SK-N-SH (cell line): ENCODE measurements around the gene ZNF614. TPM values are rescaled to one million over a fixed set of nuclear protein-coding genes. Genes with fewer than 3 reads are reported as not detected.

Source experiments
- CTCF ChIA-PET: fragments of 300-600, 350-600 bp; formaldehyde crosslinking; extraction: SDS; loops from one replicate; lab custom pipeline; 2021; lab: Yijun Ruan, JAX
- POLR2A ChIA-PET: fragments of 350-600 bp; sonication (Branson Sonifier 250); formaldehyde crosslinking; extraction: SDS; loops from one replicate; lab custom pipeline; 2020; ENCODE audit warnings: antibody characterized with exemption, inconsistent platforms; lab: Yijun Ruan, JAX
- DNase-seq: peaks from one replicate; pipeline ENCODE4 v3.0.0; 2012
- H2AFZ ChIP-seq: fragments of 200-600 bp; sonication (generic); 2 replicates; pipeline ENCODE4 v1.8.1; 2016; ENCODE audit warnings: antibody characterized with exemption, mild to moderate bottlenecking, low read depth
- H3F3A ChIP-seq: fragments of 200-600 bp; sonication (generic); replicated peaks from 2 replicates; pipeline ENCODE3; 2016; ENCODE audit warnings: antibody characterized with exemption, mild to moderate bottlenecking; ENCODE audit not compliant: insufficient read depth
- H3K27ac ChIP-seq, 2 experiments: fragments of 200-500 bp in 1 of 2; fragments of 200-600 bp in 1 of 2; sonication (Bioruptor generic) in 1 of 2; sonication (generic), shearing (Covaris generic) in 1 of 2; 2 replicates each; pipeline versions ENCODE4 v1.5.1 to v1.6.1; 2014 to 2016; ENCODE audit warnings: low read depth in 2 of 2, inconsistent platforms in 1 of 2, low read length in 1 of 2, mild to moderate bottlenecking in 1 of 2, mixed read lengths in 1 of 2
- H3K27me3 ChIP-seq: fragments of 200-600 bp; sonication (generic), shearing (Covaris generic); 2 replicates; pipeline ENCODE4 v1.6.1; 2016; ENCODE audit warnings: mixed run types; ENCODE audit not compliant: insufficient read depth
- H3K36me3 ChIP-seq, 2 experiments: fragments of 200-500 bp in 1 of 2; fragments of 200-600 bp in 1 of 2; sonication (Bioruptor generic) in 1 of 2; sonication (generic) in 1 of 2; replicated peaks in 1 of 2; 2 replicates each; pipeline versions ENCODE3 to v1.5.1; 2014 to 2016; ENCODE audit warnings: low read length in 1 of 2, mild to moderate bottlenecking in 1 of 2; ENCODE audit not compliant: insufficient read depth in 2 of 2, control insufficient read depth in 1 of 2
- H3K4me1 ChIP-seq, 2 experiments: fragments of 200-500 bp in 1 of 2; fragments of 200-600 bp in 1 of 2; sonication (Bioruptor generic) in 1 of 2; sonication (generic), shearing (Covaris generic) in 1 of 2; 2 replicates each; pipeline versions ENCODE4 v1.5.1 to v1.6.1; 2014 to 2016; ENCODE audit warnings: low read depth in 1 of 2, low read length in 1 of 2, mixed run types in 1 of 2; ENCODE audit not compliant: insufficient read depth in 2 of 2, control insufficient read depth in 1 of 2
- H3K4me2 ChIP-seq: fragments of 200-600 bp; sonication (generic), shearing (Covaris generic); 2 replicates; pipeline ENCODE4 v1.6.1; 2017; ENCODE audit warnings: mixed run types
- H3K4me3 ChIP-seq, 2 experiments: fragments of 200-500 bp in 1 of 2; fragments of 200-600 bp in 1 of 2; sonication (Bioruptor generic) in 1 of 2; sonication (generic), shearing (Covaris generic) in 1 of 2; 2 replicates each; pipeline versions ENCODE4 v1.5.1 to v1.8.1; 2014 to 2016; ENCODE audit warnings: low read depth in 2 of 2, inconsistent platforms in 1 of 2, low read length in 1 of 2, mild to moderate bottlenecking in 1 of 2, mixed read lengths in 1 of 2, moderate library complexity in 1 of 2
- H3K79me2 ChIP-seq: fragments of 200-600 bp; sonication (generic); 2 replicates; pipeline ENCODE4 v1.8.1; 2017; ENCODE audit warnings: mild to moderate bottlenecking; ENCODE audit not compliant: insufficient read depth
- H3K9ac ChIP-seq: fragments of 200-600 bp; sonication (generic); 2 replicates; pipeline ENCODE4 v1.6.1; 2017; ENCODE audit warnings: mixed run types
- H3K9me2 ChIP-seq: fragments of 200-600 bp; sonication (generic); 2 replicates; pipeline ENCODE4 v1.6.1; 2017; ENCODE audit warnings: mixed run types
- H3K9me3 ChIP-seq: fragments of 200-600 bp; sonication (generic); 2 replicates; pipeline ENCODE4 v1.6.1; 2017; ENCODE audit warnings: mixed run types, mild to moderate bottlenecking, moderate library complexity
- H4K20me1 ChIP-seq: fragments of 200-600 bp; sonication (generic); 2 replicates; pipeline ENCODE4 v1.6.1; 2017; ENCODE audit warnings: mild to moderate bottlenecking, mixed run types; ENCODE audit not compliant: insufficient read depth
- EP300 ChIP-seq, 2 experiments: IDR thresholded peaks; 2 replicates each; pipeline versions ENCODE4 v1.4.0 to v1.6.1; 2012; ENCODE audit warnings: borderline replicate concordance in 1 of 2, low read depth in 1 of 2, low read length in 1 of 2
- FOSL2 ChIP-seq: IDR thresholded peaks from 2 replicates; pipeline ENCODE4 v1.4.0; 2012; ENCODE audit warnings: low read depth, mild to moderate bottlenecking, moderate library complexity, borderline replicate concordance
- FOXJ3 ChIP-seq: sonication (generic); formaldehyde crosslinking; IDR thresholded peaks from 2 replicates; pipeline ENCODE4 v1.5.1; 2020; ENCODE audit warnings: mild to moderate bottlenecking, missing genetic modification reagents
- GATA2 ChIP-seq: sonication (generic); formaldehyde crosslinking; IDR thresholded peaks from 2 replicates; pipeline ENCODE4 v1.5.0; 2020; ENCODE audit warnings: mild to moderate bottlenecking, missing genetic modification reagents
- MEF2A ChIP-seq: IDR thresholded peaks from 2 replicates; pipeline ENCODE4 v1.4.0; 2012; ENCODE audit warnings: low read depth, borderline replicate concordance
- MXI1 ChIP-seq: IDR thresholded peaks from 2 replicates; pipeline ENCODE4 v1.6.1; 2012; ENCODE audit warnings: mild to moderate bottlenecking, low read depth, low read length, improper control_type of control experiment
- POLR2AphosphoS5 ChIP-seq: IDR thresholded peaks from 2 replicates; pipeline ENCODE4 v1.6.1; 2012; ENCODE audit warnings: low read depth, low read length
- RAD21 ChIP-seq: IDR thresholded peaks from 2 replicates; pipeline ENCODE4 v1.6.1; 2012; ENCODE audit warnings: mild to moderate bottlenecking, low read length
- SIN3A ChIP-seq: IDR thresholded peaks from 2 replicates; pipeline ENCODE4 v1.6.1; 2012; ENCODE audit warnings: low read depth, mild to moderate bottlenecking, low read length, moderate library complexity, borderline replicate concordance
- TAF1 ChIP-seq: IDR thresholded peaks from 2 replicates; pipeline ENCODE4 v1.6.1; 2012; ENCODE audit warnings: low read depth, mild to moderate bottlenecking, low read length, moderate library complexity, borderline replicate concordance
- TCF12 ChIP-seq: IDR thresholded peaks from 2 replicates; pipeline ENCODE4 v1.4.0; 2012
- TEAD4 ChIP-seq: IDR thresholded peaks from 2 replicates; pipeline ENCODE4 v1.4.0; 2012; ENCODE audit warnings: mild to moderate bottlenecking, borderline replicate concordance; ENCODE audit not compliant: insufficient read depth
- YY1 ChIP-seq: IDR thresholded peaks from 2 replicates; pipeline ENCODE4 v1.4.0; 2012; ENCODE audit warnings: low read depth, mild to moderate bottlenecking
- WGBS: methylation state at CpG from one replicate; pipeline ENCODE4 v1.1.6; 2017; ENCODE audit warnings: low lambda C conversion rate; 5-methylcytosine and 5-hydroxymethylcytosine counted together
- polyA plus RNA-seq, 3 experiments: library from polyadenylated mRNA; depleted of rRNA; stranded (reverse); fragments of >200 nt; gene quantifications; 2 replicates each; pipeline ENCODE4 v1.2.3, GENCODE V29; 2012
- TF ChIP-seq, protein P1 (sequence below): IDR thresholded peaks from 2 replicates; pipeline ENCODE4 v1.4.0; 2012; ENCODE audit warnings: low read depth, borderline replicate concordance
- TF ChIP-seq, protein P2 (sequence below): fragments of 200-600 bp; sonication (generic); IDR thresholded peaks from 2 replicates; pipeline ENCODE4 v1.6.1; 2017; ENCODE audit warnings: antibody characterized with exemption, mild to moderate bottlenecking, moderate library complexity
- TF ChIP-seq, protein P3 (sequence below): IDR thresholded peaks from 2 replicates; pipeline ENCODE4; 2012

The ZNF614 gene
- polyA plus RNA-seq, 1 of the 3 experiments (the other 2 are of a cell fraction): 2.8 TPM

DNA sequence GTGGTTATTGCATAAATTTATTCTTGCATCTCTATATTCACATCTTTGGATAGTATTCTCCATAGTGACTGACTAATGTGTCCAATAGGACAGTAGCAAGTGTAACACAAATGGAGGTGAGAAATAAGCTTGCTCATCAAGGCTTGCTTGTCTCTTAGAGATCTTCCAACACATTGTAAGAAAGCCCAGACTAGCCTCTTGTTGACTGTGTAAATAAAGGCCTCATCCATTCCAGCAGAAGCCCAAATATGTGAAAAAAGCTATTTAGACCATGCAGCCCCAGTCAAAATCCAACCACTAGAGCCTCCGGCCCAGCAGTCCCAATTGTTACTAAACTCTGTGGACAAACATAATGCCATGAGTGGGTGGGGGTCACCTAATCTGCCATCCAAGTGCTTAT lies 17.5 kb downstream of the ZNF614 start:
- H3K9me3 ChIP-seq: peaks cover 10% of the 10 kb centered on the region; the same call in 1 of the 2 replicates
- no peak overlapping the region for H3K4me3 ChIP-seq
- no peak overlapping the region for H3K9ac ChIP-seq
- peaks cover 14% of the 10 kb centered on the region; the same call in 1 of the 2 replicates for H3K79me2 ChIP-seq
- H4K20me1 ChIP-seq: no peaks in the 10 kb centered on the region
- no peak for DNase-seq
- POLR2A ChIA-PET: no interaction called here
- no peaks in the 10 kb centered on the region for H3K9me2 ChIP-seq
- H3K4me1 ChIP-seq: peaks cover 0 to 5% of the 10 kb centered on the region in 2 experiments; a peak in 1 of 4 replicates
- CTCF ChIA-PET: no interaction called here
- TF ChIP-seq MEF2A (no peak), MXI1 (no peak), FOXJ3 (CRISPR knock-in tag) (no peak), POLR2AphosphoS5 (no peak), TCF12 (no peak), EP300 (IDR thresholded peaks at IDR 0.05; ENCODE audit: borderline replicate concordance in 1 of 2, low read depth in 1 of 2, low read length in 1 of 2) (no peak), FOSL2 (no peak), RAD21 (no peak), GATA2 (CRISPR knock-in tag) (no peak), YY1 (no peak), TEAD4 (no peak), TAF1 (no peak), SIN3A (no peak)
- TF ChIP-seq, protein P1, sequence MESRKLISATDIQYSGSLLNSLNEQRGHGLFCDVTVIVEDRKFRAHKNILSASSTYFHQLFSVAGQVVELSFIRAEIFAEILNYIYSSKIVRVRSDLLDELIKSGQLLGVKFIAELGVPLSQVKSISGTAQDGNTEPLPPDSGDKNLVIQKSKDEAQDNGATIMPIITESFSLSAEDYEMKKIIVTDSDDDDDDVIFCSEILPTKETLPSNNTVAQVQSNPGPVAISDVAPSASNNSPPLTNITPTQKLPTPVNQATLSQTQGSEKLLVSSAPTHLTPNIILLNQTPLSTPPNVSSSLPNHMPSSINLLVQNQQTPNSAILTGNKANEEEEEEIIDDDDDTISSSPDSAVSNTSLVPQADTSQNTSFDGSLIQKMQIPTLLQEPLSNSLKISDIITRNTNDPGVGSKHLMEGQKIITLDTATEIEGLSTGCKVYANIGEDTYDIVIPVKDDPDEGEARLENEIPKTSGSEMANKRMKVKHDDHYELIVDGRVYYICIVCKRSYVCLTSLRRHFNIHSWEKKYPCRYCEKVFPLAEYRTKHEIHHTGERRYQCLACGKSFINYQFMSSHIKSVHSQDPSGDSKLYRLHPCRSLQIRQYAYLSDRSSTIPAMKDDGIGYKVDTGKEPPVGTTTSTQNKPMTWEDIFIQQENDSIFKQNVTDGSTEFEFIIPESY: no peak
- TF ChIP-seq, protein P2, sequence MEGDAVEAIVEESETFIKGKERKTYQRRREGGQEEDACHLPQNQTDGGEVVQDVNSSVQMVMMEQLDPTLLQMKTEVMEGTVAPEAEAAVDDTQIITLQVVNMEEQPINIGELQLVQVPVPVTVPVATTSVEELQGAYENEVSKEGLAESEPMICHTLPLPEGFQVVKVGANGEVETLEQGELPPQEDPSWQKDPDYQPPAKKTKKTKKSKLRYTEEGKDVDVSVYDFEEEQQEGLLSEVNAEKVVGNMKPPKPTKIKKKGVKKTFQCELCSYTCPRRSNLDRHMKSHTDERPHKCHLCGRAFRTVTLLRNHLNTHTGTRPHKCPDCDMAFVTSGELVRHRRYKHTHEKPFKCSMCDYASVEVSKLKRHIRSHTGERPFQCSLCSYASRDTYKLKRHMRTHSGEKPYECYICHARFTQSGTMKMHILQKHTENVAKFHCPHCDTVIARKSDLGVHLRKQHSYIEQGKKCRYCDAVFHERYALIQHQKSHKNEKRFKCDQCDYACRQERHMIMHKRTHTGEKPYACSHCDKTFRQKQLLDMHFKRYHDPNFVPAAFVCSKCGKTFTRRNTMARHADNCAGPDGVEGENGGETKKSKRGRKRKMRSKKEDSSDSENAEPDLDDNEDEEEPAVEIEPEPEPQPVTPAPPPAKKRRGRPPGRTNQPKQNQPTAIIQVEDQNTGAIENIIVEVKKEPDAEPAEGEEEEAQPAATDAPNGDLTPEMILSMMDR: no peak
- TF ChIP-seq, protein P3, sequence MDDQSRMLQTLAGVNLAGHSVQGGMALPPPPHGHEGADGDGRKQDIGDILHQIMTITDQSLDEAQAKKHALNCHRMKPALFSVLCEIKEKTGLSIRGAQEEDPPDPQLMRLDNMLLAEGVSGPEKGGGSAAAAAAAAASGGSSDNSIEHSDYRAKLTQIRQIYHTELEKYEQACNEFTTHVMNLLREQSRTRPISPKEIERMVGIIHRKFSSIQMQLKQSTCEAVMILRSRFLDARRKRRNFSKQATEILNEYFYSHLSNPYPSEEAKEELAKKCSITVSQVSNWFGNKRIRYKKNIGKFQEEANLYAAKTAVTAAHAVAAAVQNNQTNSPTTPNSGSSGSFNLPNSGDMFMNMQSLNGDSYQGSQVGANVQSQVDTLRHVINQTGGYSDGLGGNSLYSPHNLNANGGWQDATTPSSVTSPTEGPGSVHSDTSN: no peak
- H3K36me3 ChIP-seq: peaks cover 20 to 24% of the 10 kb centered on the region in 2 experiments
- peaks cover 5% of the 10 kb centered on the region for H3F3A ChIP-seq
- no peaks in the 10 kb centered on the region for H3K27me3 ChIP-seq
- 100% methylated on average over 1 of the region's 1 CpG for WGBS
- no peak overlapping the region for H3K27ac ChIP-seq
- no peak overlapping the region for H2AFZ ChIP-seq
- H3K4me2 ChIP-seq: no peak overlapping the region
